Subcutaneous preadipocyte (primary cell): ENCODE results near the gene PDE3A. TPM values are rescaled to one million over a fixed set of nuclear protein-coding genes. Genes with fewer than 3 reads are reported as not detected.

Source experiments
- total RNA-seq: library from RNA; depleted of rRNA; stranded (reverse); fragments of >200 nt; gene quantifications from 2 replicates; pipeline ENCODE4 v1.2.3, GENCODE V29; 2012

The PDE3A gene
- 0.39 and 1.5 TPM in 2 replicates for total RNA-seq

DNA sequence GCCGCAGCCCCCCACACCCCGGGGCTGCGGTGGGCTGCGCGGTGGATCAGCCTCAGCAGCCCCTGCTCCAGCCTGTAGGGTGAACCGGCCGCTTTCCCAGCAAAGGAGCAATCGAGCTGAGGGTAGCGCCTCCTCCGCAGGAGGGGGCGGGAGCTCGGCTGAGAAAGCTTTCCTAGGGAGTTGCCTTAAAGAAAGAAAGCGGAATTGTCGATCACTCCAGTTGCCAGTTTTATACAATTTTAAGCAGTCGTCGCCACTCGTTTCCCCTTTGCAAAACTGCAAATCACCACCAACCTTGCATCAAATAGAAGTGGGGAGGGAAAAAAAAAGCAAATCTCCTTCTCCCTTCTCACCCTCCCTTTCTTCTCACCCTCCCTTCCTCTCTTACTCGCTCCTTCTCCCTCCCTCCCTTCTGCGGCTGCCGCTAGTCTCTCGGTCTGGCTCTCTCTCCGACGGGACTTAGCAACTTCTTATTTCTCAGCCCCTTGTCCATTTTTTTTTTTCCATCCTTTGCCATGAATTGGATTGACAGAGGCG lies at the start of gene PDE3A:
Gene PDE3A, plus strand, starts transcription at position 424 of the 537 bp plus-strand sequence. CDS start 748 bp downstream, outside the sequence.

GRCh38 chr12:20695232-20695631 lies 326.9 kb downstream of the PDE3A start, which contains the start of gene SLCO1C1:
TSS of gene SLCO1C1 (plus strand) at chr12:20695332. CDS start at chr12:20699577, 4,245 bp downstream.

